ENCODE data around the gene TENM4.

TENM4 gene

GRCh38 chr11:79287952-79288351 lies 152.9 kb downstream of the TENM4 start:
- DNase-seq = peak; percentile 6

GRCh38 chr11:79285756-79286155 lies 155.1 kb downstream of the TENM4 start:
- no peak for DNase-seq

DNA sequence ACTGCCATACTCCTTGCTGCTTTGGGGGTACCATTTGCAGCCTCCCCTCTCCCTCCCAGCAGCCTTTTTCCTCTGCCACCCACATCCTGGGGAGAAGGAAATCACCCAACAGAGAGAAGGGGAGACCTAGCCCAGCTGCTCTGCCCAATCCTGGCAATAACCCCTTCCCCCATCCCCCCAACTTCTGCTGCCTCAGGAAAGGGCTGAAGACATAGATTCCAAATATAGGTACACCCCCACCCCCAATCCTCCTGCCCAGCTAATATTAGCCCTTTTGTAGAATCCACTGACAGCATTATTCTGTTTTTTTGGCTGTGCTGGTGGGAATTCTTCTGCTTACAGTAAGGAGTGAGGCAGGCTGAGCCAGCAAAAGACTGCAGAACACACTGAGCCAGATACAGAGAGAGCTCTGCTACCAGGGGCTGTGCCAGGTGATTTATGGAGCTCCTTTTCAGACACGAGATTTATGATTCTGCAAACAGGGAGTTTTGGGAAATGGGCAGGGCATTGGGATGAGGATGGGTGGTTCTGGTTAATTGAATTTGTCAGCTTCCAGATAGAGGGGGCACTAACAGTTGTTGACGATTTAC lies 164.0 kb downstream of the TENM4 start:
- no peak for DNase-seq

DNA sequence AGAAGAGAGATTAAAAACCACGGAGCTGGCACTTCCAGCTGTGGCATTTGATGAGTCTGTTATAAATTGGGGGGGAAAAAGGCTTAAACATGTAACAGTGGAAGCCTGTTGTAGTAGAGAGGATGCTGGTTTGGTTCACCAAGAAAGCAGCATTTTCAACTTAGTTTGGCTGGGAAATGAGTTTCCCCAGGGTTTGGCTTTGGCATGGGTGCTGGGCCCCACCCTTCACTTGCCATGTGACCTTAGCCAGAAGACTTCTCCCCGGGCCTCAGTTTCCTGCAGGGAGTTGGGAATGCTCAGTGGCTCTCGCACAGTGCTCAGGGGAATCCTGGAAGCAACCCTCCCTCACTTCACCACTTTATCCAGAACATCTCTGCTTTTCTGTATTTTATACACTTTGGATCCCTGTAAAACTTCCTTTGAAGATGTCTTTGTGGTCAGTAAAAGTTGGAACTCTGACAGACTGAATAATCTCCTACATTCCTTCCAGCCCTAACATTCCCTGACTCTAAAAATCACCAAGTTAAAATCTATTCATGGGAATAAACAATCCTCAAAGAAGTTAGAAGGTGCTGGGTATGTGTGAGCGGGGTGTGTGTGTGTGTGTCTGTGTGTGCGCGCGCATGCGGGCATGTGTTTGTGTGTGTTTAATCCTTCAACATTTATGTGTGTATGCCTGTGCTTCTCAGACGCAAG lies 166.0 kb downstream of the TENM4 start:
- DNase-seq = no peak

DNA sequence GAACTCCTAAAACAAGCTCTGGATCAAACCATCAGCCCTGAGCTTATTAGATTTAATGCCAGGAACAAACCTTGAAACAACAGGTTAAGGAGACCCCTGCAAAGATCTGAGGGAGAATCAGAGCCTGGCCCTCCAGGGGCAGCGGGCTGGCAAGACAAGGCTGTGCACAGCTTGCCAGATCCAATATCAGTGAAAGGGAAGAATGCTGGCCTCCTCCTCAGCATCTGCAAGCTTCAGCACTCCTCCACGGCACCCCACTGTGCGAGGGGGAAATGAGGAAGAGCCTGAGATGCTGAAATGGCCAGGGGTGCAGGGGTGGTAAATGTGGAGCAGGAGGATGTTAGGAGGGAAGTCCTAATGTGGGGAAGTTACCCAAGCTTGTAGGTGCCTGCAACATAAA lies 167.0 kb downstream of the TENM4 start:
- no peak for DNase-seq

- DNase-seq = peak; percentile 36
These were observed 171.1 kb downstream of the TENM4 start for GRCh38 chr11:79269611-79270307.

- no peak for DNase-seq
These were observed 174.4 kb downstream of the TENM4 start for GRCh38 chr11:79266396-79266795.

DNA sequence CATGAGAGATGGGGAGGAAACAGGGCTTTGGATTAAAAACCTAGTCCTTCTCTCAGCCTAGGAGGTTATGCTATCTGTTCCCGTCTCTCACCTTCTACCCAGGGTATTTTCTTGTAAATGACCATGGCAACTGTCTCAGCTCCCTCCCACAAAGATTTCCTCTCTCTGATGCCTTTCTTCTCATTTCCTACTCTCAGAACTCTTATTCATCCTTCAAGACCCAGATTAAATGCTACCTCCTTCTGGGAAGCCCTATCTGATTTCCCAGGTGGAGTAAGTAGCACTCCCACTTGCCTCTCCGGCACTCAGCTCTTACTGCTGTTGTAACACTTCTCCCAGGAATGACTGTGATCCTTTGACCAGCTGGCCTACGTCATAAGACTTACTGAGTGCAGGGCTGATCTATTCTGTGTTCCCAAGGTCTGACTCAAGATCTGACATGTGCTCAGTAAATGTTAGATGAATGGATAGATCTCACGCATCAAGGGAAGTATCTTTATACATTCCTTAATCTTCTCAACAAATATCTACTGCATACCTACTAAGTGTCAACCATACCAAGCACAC lies 175.0 kb downstream of the TENM4 start:
- DNase-seq = no peak

- no peak for DNase-seq
These were observed 176.5 kb downstream of the TENM4 start for GRCh38 chr11:79264284-79264683.

DNA sequence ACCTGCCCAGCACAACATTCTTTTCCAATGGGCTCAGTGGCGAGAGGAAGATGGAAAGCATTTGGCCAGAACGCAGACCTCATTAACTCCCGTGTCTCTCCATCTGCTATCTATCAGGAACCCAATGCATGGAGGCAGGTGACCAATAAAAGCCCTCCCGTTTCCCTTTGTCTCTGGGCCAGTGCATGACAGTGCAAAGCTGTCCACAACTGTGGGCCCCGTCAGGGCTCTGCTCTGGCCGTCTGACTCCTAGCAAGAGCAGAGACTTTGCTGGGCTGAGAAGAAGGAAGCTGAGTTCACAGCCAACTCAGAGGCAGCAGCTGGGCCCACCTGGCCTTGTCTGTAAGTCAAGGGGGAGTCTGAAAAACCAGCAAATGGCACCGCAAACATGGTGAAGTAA lies 177.8 kb downstream of the TENM4 start:
- DNase-seq = no peak

- no peak for DNase-seq
These were observed 178.6 kb downstream of the TENM4 start for GRCh38 chr11:79262221-79262620.

- DNase-seq = no peak
These were observed 179.1 kb downstream of the TENM4 start for GRCh38 chr11:79261684-79262083.

DNA sequence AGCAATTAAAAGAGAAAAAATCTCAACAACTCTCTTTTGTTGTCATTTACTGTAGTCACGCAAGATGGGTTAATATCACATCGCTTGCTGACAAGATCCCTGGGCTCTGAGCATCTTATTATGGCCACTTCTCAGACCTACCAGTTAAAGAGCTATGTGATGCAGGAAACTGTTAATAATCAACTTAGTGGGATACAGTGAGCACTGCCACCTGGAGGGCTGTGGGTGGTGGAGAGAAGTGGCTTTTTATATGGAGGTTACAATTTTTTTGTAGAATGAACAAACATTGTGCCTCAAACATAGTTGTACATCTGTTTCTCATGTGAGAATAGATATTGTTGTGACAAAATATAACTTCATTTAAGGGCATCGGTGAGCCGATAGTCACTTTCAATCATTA lies 181.0 kb downstream of the TENM4 start:
- no peak for DNase-seq

- DNase-seq = no peak
These were observed 182.3 kb downstream of the TENM4 start for GRCh38 chr11:79258576-79258975.

DNA sequence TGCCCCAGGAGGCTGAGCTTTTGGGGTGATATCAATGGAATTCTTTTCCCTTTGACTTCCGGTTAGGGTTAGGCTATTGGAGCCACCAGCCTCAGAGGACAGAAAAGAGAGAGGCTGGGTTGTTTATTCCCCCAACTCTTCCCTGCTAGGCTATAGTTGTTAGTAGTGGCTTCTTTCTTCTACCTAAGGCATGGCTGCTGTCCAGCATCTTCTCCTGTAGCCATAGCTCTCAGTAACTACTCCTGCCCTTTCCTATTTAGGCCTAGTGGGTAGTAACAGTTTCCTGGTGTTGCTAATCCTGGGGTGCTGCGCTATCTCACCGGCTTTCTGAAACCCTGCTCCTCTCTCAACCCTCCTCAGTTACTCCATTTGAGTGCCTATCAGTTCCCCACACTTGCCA lies 184.9 kb downstream of the TENM4 start:
- no peak for DNase-seq

GRCh38 chr11:79253280-79253679 lies 187.6 kb downstream of the TENM4 start:
- DNase-seq = peak; percentile 46

DNA sequence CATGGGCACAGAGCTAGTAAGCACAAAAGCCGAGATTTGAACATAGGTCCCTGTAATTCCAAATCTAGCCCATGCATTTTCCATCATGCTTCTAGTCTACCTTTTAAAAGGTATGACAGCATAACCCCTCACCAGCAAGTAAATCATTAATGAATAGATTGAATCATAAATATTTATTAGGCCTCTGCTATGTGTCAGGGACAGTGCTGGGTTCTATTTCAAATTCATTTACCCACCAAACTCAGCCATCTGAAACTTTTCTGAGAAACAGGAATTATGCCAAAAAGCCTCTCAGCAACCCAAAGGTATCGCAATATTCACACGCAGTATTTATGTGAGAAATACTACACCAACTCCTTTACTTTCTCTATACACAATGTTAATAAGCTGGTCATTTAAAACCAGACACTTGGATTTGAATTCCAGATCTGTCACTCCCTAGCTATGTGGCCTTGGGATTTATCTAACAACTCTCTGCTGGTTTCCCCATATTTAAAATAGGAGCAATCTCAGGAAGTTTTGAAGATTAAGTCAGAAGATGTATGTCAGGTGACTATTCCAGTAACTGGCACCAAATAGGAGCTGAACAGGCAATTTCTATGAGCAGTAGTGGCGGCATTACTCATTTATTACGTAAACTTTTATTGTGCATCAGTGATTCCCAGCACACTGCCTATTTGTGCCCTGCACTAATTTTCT lies 191.4 kb downstream of the TENM4 start:
- no peak for DNase-seq

DNA sequence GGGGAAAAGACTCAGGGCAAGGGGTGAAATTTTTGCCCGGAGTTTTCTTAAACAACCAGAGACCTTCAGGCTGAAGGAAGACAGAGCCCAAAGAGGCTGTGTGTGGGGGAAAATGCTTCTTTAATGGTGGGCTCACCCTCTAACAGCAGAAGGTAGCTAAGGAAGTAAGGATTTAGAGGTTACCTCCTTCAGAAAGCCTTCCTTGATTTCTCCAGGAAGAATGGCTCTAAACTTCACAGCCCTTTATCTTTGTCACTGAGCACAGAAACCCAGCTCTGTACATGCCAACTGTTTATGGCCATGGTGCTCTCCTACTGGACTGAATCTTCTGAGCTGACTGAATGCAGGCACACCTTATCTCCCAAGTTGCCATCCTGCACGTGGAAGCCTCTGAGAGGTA lies 196.0 kb downstream of the TENM4 start:
- no peak for DNase-seq

GRCh38 chr11:79244241-79244772 lies 196.5 kb downstream of the TENM4 start:
- DNase-seq = no peak

DNA sequence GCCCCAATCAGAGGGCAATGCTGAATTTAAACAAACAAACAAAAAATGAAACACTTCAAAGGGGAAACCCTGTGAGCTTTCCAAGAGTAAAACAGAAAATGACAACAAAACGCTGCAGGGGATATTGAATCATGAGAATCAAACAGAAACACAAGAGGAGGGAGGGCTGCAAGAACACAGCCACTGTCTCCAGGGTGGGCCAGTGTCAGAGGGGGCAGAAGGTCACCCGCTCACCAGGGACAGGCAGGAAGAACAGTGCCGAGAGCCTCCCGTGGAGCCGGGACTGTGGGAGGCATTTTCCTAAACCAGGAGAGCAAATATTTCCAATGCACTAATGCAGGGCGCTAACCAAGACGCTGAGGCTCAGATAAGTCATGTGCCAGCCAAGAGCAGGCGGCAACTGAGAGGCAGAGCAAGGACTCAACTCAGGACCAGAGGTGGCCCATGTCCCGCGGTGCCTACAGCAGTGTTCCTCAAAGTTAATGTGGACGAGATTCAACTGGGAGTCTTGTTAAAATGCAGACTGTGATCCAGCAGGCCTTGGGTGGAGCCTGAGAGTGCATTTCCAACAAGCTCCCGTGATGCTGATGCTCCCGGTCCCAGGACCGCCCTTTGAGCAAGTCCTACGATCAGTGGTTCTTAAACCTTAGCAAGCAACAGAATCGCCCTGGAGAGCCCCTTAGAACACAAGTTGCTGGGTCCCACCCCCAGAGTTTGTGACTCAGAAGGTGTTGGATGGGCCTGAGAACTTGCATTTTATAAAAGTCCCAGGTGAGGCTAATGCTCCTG lies 197.2 kb downstream of the TENM4 start:
- DNase-seq = no peak

- DNase-seq = no peak
These were observed 198.2 kb downstream of the TENM4 start for GRCh38 chr11:79242616-79243015.

GRCh38 chr11:79241852-79242241 lies 199.0 kb downstream of the TENM4 start:
- DNase-seq = no peak

Measured in NCI-H1092 (cell line).